ENCODE results near the gene IMMP2L.

IMMP2L gene

DNA sequence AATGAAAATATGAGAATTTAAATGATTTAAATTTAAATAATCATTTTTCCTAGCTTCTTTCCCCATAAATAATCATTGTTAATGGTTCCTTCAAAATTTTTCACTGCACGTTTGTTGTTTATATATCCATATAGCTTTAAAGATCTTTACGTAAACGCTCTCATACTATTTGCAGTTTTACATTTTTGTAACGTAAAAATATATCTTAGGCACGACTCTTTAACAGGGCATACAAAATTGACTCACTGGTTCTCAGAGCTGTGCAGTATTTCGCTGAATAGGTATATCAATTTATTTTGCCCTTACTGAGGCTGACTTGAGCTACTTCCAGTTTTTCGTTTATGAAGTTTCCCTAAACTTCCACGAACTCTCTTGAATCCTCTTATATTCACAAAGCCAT is 365.6 kb downstream of the IMMP2L start:
- no peak for DNase-seq

DNA sequence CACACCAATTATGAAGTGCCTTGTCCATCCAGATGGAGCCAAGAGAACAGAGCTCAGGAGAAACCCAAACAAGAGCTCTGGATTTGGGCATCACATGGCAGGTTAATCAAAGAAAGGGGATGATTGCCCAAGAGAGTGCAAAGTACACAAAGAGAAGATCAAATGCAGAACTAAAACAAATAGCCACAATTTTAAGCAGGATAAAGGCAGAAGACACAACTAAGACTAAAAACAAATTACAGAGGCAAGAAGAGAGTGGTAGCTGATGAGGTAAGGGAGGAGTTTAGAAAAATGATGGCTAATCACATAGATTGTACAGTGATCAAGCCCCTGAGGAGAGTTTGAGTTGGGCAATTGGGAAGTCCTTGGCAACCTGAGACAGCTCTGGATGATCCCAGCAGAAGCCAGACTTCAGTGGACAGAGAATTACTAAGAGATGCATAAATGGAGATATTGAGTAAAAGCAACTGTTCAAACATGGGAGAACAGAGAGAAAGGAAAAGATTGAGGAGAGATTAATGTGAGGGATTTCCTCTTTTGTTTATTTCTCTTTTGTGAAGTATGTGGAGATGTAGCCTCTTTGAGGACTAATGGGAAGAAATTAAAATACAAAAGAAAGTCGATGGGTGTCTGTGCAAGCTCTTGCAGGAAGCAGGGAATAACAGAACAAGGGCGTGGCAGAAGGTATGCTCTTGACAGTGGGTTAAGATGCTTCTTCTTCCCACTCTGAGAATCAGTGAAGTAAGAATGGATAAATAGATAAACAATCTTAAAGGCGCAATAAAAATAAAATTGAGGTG is 369.5 kb downstream of the IMMP2L start:
- no peak for DNase-seq

DNA sequence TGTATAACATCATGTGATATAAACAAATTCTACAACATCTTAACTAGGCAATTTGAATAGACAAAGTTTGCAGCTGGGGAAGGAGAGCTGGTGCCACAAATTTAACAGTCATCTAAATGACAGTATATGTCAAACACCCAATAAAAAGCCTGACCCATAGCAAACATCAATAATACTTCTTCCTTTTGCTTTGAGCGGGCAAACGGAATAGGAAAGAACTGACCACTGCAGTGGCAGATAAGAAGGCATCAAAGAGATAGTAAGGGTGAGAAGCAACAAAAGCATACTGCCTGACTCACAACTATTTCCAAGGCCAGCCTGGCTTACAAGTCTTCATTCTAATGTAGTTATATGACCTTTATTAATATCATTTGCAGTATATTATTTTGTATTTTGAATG is 371.5 kb downstream of the IMMP2L start:
- DNase-seq: no peak

DNA sequence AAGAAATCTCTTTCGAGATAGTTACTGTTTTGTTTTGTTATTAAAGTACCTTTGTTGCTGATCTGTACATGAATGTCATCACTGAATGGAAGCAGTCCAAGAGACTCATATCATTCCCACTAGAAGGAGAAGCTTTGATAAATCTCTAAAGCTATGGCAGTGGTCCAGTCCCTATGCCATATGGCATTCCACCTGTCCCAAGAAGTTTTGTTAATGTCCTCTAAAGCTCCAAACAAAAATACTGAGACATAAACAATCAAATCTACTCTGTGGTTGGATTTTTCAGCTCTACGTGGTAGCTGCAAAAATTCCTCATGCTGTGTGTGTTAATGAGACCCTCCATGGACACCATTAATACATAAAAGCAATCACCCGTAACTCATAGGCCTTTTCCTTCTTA is 377.3 kb downstream of the IMMP2L start:
- no peak for DNase-seq

DNA sequence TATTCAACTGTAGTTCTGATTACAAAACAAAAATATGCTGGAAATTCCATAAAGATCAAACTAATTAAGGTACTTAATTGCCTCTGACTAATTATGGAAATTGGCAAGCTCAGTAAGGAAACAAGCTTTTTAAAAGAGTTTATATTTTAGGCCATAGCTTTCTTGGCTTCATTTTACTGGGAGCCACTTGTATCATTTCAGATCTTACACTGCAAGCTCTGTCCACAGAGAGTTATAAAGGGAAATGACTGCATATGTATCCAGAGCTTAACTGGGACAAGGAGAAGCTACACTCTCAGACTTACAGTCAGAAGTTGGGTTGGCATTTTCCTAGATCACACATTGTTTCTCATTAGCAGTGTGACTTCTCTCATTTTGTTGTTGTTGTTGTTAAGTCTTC is 379.0 kb downstream of the IMMP2L start:
- no peak for DNase-seq

DNA sequence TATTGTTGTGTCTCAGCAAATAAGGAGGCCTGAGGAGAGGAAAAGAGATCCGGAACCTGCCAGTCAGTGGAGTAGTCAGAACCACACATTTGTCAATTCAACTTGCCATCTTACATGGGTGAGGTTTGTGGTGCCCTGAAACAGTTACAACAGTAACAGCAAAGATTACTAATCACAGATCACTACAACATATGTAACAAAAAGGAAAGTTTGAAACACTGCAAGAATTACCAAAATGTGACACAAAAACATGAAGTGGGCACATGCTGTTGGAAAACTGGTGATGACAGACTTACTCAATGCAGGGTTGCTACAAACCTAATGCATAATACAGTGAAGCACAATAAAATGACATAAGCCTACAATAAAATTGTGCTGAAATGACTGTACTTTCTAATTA is 382.0 kb downstream of the IMMP2L start:
- DNase-seq: peak; percentile 6

DNA sequence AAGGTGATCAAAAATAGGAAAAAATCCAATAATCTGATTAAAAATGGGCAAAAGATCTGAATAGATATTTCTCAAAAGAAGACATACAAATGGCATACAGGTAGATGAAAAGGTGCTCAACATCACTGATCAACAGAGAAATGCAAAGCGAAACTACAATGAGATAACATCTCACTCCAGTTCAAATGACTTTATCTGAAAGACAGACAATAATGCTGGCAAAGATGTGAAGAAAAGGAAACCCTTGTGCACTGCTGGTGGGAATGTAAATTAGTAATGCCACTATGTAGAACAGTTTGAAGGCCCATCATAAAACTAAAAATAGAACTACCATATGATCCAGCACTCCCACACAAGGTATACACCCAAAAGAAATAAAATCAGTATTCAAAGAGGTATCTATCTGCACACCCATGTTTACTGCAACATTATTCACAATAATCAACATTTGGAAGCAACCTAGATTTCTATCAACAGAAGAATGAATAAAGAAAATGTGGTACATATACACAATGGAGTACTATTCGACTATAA is 386.3 kb downstream of the IMMP2L start:
- DNase-seq: peak; percentile 13

DNA sequence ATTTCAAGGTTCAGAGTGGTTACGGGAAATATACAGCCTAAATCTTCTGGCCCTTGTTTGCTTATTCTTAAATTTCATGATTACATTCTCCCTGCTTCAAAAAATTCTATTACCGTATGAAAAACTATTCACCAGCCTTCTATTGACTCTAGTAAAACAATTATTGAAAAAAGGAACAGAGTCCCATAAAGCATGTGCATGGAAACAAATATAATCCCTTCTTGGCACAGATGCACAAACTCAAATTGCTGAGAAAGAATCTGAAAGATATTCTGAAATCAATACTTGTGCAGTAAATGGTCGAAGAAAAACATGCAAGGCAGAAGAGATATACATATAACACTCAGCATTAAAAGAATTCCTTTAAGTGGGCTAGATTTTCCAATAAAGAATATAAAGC is 387.8 kb downstream of the IMMP2L start:
- DNase-seq: no peak

DNA sequence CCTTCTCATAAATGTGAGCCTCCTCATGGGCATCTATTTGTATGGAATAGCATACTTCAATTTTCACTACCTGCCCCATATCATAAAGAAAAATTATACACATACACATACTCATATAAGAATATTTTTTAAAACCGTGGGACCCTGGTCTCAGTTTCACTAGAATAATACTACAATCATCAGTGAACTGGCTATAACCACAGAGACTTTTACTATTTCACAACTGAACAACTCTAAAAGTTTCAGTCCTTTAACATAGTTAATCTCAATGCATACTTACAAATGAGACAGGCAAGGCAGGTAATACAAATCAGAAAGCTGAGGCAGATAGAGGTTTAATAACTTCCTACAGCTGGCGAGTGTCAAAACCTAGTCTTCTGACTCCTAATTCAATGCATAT is 388.3 kb downstream of the IMMP2L start:
- DNase-seq: no peak

DNA sequence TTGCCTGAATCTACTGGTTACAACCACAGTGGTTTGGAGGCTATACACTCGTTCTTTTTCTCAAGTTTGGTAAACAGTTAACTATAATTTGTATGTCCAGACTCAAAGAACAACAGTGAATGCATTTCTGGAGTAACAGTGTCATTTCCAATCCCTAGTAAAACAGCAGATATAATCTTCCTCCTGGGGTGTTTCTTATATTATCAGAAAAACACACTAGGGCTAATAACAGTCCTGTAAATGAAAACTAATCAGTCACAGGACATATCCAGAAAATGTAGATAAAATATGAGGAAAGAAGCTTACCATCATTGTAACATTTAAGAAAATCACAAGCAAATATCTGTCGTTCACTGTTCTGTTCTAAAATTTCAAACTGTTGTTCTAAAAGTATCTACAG is 388.8 kb downstream of the IMMP2L start:
- no peak for DNase-seq

DNA sequence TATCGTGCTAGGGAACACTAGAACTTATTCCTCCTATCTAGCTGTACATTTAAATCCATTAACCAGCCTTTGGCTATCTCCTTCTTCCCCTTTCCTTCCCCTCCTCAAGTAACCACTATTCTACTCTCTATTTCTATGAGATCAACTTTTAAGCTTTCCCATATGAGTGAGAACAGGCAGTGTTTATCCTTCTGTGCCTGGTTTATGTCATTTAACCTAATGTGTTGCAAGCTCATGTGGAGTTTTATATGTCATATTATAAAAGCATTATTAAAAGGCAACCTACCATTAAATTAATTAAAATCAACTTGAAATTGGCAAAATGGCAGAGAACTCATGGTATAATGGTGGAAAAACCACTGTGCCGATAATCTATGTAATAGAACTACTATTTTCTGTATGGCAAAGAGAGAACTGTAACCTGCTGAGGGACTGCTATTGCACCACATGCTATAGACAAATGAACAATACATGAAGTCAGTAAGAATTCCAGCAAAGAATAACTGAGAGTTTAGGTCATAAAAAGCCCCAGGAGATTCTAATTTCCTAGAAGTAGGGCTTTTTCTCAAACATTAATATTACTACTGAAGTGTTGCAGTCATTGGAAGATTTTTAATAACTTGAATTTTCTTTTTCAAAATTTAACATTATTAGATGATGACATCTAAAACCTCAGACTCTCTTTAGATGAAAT is 389.6 kb downstream of the IMMP2L start:
- no peak for DNase-seq

DNA sequence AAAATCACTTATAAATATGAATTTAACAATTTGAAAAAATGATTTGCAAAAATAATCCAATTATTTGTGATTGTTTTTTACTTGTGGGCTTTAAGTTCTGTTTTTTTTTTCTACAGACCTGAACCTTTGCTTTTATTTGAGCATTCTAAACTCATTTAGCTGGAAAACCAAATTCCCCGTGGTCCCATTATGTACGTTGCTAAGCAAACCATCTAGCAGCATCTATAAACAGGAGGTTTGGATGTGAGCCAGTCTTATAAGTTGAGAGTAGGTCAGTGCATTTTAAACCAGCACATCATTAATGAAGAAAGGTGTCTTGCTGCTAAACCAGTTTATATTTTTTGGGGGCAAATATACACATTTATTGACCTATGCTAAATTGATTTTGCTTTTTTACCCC is 394.1 kb downstream of the IMMP2L start:
- no peak for DNase-seq

DNA sequence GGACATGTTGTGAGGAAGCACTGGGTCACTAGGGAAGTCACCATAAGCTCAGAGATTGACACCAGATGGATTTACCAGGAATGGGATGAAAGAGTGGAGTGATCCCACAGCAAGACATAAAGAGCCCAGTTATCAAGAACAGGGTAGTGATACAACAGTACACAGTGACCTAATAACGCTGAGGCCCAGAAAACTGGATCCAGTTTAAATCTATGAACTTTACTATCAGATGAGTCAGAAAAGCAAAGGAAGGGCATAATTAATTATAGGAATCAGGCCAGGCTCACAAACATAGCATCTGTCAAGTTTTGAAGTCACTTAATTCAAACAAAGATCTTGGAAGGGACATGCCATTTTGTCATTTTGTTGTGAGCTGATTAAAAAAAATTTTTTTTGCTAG is 397.9 kb downstream of the IMMP2L start:
- DNase-seq: no peak

DNA sequence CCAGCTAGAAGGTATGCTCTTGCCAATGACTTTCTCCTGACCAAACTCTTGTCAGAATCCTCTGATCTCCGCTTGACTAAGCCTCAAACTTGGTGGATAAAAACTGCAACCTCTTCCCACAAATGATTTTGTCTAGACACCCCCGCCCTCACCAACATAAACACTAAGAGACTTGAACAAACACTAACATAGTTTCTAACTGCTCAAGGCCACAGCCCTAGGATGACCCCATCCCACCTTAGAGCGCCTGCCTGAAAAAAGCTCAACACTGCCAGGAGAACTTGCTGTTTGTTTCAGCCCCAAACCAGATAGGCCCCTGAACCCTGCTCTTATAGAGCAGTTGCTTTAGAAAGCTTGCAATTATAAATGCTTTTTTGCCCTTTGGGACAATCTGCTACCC is 399.6 kb downstream of the IMMP2L start:
- no peak for DNase-seq

DNA sequence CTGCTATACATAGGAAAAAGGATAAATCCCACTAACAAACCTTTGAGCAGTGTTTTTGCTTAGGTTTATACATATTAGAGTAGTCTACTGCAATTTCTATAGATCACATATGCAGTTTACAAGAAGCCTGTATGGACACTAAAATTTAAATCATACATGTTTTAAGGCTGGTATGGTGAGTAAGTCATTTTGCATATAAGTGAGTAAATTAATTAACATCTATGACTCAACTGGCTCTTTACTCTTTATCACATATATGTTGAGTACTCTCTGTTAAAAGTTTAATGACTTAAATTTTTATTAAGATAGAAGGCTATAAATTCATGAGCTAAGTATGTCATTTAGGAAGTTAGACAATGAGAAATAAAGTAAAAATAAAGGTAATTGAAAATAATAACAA is 402.0 kb downstream of the IMMP2L start:
- DNase-seq: no peak

DNA sequence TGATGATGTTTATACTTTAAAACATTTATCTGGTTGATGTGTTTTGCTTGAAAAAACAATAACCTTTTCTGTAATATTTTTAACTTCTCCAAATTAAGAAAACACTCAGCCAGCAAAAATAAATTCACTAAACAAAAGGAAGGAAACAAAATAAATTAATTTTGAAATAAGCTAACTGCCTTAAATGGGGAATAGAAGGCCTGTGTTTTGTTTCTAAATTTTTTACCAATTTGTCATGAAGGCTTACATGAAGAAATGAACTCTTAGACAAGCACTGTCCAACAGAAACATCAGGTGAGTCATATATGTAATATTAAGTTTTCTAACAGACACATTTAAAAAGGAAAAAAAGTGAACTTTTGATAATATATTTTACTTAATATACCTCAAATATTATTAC is 402.9 kb downstream of the IMMP2L start:
- DNase-seq: no peak

DNA sequence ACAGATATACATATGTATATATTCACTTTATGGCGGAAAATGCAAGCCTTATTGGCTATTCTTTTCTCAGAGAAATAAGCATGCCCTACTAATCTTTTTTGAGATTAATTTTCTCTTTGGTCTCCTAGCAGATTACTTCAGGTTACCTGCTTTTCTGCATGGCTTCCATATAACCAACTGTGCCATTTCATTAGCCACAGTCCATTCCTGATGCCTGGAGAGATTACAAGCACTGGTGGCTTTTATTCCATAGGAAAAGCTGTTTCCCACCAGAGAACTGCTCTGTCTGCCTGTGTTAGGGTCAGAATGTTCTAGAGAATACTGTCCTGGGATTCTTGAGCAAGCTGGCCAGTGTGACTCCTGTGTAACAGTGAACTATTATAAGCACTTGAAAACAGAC is 411.6 kb downstream of the IMMP2L start:
- DNase-seq: no peak

DNA sequence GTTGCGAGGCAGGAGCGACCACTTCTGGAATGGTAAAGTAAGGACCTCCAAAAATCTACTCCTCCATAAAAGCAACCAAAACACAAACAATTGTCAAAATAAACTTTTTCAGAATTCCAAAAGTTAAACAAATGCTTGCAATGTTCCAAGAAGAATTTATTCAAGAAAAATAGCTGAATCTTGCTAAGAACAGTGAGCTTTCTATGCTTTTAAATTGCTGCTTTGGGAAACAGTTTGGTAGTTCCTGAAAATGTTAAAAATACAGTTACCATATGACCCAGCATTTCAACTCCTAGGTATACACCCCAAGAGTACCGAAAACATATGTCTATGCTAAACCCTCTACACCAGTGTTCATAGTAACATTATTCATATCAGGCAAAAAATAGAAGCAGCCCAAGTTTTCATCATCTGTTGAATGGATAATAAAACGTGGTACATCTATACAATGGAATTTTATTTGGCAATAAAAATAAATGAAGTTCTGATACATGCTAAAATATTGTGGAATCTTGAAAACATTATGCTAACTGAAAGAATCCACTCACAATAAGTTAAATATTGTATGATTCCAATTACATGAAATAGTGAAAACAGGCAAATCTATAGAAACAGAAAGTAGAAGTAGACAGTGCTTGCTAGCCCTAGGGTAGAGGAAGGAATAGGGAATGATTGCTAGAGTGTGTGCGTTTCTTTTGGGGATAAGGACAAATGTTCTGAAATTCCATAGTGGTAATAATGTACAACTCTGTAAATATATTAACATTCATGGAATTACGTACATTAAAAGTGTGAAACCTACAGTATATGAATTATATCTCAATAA is 414.4 kb downstream of the IMMP2L start:
- no peak for DNase-seq

DNA sequence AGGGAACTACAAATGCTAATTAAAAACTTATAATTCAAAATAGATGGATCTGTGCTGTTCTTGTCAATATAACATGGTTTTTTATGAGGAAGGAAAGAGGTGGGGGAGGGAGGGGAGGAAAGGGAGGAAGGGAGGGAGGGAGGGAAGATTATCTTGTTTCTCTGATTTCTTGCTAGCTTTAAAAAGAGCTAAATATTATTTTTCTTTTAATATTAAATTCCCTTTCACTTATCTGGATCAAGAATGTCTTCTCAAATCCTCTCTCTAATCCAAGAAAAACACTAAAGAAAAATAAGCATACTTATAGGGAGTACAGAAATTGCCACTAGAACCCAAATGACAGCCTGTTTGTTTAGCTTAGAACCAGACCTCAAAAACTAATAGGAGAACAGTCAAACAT is 416.2 kb downstream of the IMMP2L start:
- no peak for DNase-seq

DNA sequence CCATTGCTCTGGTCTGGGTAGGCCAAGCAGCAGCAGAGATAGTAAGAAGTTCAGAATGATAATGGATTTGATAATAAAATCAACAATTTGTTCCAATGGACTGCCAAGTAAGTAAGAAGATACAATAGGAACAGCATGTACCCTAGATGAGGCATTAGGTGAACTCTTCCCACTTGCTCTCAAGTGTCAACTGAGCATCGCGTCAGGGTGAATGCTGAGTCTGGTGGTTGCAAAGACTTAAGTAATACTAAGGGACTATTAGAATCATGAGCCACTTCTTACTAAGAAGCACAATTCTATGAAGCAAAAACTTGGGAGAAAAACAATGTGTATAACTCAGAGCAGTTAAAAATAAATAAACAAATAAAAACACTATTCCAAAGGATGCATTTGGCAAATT is 416.8 kb downstream of the IMMP2L start:
- no peak for DNase-seq

DNA sequence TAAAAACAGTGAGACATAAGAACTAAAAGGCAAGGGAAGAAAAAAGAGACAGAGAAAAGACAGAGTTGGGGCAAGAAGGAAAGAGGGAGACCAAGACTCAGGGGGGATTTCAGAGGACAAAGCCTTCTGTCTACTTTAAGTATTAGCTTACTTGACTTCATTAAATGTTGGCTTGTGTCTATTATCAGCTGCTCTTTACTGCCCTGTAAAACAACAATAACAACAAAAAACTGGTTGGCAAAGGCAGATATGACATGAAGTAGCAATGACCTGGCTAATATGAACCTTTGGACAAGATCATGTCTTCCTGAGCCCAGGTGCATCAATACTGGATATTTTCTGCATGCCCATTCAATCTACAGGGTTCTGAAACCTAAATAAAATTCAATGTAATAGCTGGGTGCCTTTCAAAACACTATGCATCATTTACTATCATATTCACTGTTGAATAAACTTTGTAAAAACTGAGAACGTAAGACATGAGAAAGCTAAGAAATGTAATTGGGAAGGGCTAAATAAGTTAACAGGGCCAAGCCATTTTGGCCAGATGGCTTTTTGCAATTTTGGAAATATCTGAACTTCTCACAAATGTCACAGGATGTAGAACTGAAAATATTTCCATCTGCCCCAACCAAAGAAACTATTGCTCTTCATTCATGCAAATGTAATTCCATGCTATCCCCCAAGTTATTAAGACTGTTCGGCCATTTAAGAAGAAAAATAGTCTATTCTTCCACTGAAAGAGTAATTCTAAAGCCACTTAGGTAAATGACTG is 422.0 kb downstream of the IMMP2L start:
- no peak for DNase-seq

DNA sequence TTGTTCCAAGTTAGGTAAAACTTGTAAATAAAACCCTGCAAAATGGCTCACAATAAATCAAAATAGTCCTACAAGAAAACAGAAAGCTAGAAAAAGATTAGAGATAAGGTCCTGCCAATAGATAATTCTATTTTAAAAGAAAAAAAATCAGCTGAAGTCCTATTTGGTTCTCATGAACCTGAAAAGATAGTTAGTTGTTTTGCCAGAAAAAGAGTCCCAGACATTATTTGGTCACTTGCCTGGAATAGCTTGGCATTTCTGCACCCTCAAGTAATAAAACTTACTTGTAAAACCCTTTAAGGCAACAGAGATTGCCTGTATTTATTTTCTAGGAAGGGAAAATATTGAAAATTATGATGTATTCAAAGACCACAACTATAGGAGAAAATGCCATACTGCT is 423.7 kb downstream of the IMMP2L start:
- no peak for DNase-seq

DNA sequence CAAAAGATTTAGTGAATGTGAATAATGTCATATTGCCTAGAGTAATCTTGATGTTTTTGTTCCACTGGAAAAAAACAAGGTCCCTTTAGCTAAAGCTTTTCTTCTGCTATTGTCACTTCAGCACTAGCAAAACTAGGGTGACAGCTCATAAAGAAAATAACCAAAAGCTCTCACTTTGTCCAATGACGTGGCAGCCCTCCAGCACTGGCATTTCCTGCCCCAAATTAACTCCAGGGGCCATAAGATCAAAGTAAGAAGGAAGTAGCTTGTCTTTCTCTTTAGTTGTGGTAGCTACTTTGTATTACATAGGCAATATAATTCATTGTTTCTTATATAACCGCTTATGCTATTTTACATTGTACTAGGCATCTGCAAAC is 424.1 kb downstream of the IMMP2L start:
- DNase-seq: peak; percentile 90

All from activated CD4-positive, alpha-beta T cell treated with anti-CD3 and anti-CD28 coated beads, Interleukin-2, amount 50 U/mL, for 16 hours (primary cell).